Astrocyte (in vitro differentiated cells and primary cell): ENCODE measurements around the gene POLD4. TPM values are rescaled to one million over a fixed set of nuclear protein-coding genes. Genes with fewer than 3 reads are reported as not detected.
A peak's percentile ranks its signal among the peaks of the same experiment; 100 is the strongest.

ENCODE experiments used
- DNase-seq: peaks from one replicate; pipeline ENCODE4 v3.0.0-alpha.2; 2010; ENCODE audit warnings: low read depth
- FAIRE-seq: peaks from 2 replicates; lab custom pipeline; 2011; peaks lifted over from hg19 to GRCh38; lab: Jason Lieb, UNC
- H2AFZ ChIP-seq: 2 replicates; pipeline ENCODE4 v1.6.0; 2012; ENCODE audit warnings: low read depth, low read length, inconsistent platforms
- H3K27ac ChIP-seq: 2 replicates; pipeline ENCODE4 v1.5.1; 2011; ENCODE audit warnings: low read depth, low read length, inconsistent platforms
- H3K27me3 ChIP-seq: 2 replicates; pipeline ENCODE4 v1.6.0; 2011; ENCODE audit warnings: low read length, inconsistent platforms; ENCODE audit not compliant: insufficient read depth
- H3K36me3 ChIP-seq: 2 replicates; pipeline ENCODE4 v1.5.1; 2011; ENCODE audit warnings: low read length, inconsistent platforms; ENCODE audit not compliant: insufficient read depth
- H3K4me1 ChIP-seq: 2 replicates; pipeline ENCODE4 v1.5.1; 2011; ENCODE audit warnings: low read length, inconsistent platforms; ENCODE audit not compliant: insufficient read depth
- H3K4me2 ChIP-seq: 2 replicates; pipeline ENCODE4 v1.6.0; 2012; ENCODE audit warnings: low read length, inconsistent platforms
- H3K4me3 ChIP-seq: 2 replicates; pipeline ENCODE4 v1.5.1; 2011; ENCODE audit warnings: low read depth, mild to moderate bottlenecking, low read length, inconsistent platforms; ENCODE audit not compliant: insufficient read depth
- H3K79me2 ChIP-seq: 2 replicates; pipeline ENCODE4 v1.6.0; 2012; ENCODE audit warnings: mild to moderate bottlenecking, low read length, inconsistent platforms; ENCODE audit not compliant: insufficient read depth
- H3K9ac ChIP-seq: 2 replicates; pipeline ENCODE4 v1.6.0; 2012; ENCODE audit warnings: mild to moderate bottlenecking, low read length, inconsistent platforms
- H3K9me3 ChIP-seq: 2 replicates; pipeline ENCODE4 v1.5.1; 2012; ENCODE audit warnings: low read depth, mild to moderate bottlenecking, low read length, inconsistent platforms; ENCODE audit not compliant: insufficient read depth
- H4K20me1 ChIP-seq: 2 replicates; pipeline ENCODE4 v1.6.0; 2012; ENCODE audit warnings: low read length, inconsistent platforms; ENCODE audit not compliant: insufficient read depth
- H3K27ac Mint-ChIP-seq: one replicate; pipeline ENCODE4 v1.8.0; 2021; ENCODE audit warnings: mild to moderate bottlenecking, mixed read lengths; ENCODE audit not compliant: unreplicated experiment
- H3K27me3 Mint-ChIP-seq: one replicate; pipeline ENCODE4 v1.8.0; 2021; ENCODE audit warnings: low read depth, mixed read lengths; ENCODE audit not compliant: unreplicated experiment
- H3K36me3 Mint-ChIP-seq: one replicate; pipeline ENCODE4 v1.8.0; 2021; ENCODE audit warnings: low read depth, mixed read lengths; ENCODE audit not compliant: unreplicated experiment
- H3K4me1 Mint-ChIP-seq: one replicate; pipeline ENCODE4 v1.8.0; 2021; ENCODE audit warnings: low read depth, mixed read lengths; ENCODE audit not compliant: unreplicated experiment
- H3K4me3 Mint-ChIP-seq: one replicate; pipeline ENCODE4 v1.8.0; 2021; ENCODE audit warnings: mild to moderate bottlenecking, moderate library complexity, mixed read lengths; ENCODE audit not compliant: unreplicated experiment
- H3K9me3 Mint-ChIP-seq: one replicate; pipeline ENCODE4 v1.8.0; 2021; ENCODE audit warnings: mild to moderate bottlenecking, mixed read lengths; ENCODE audit not compliant: unreplicated experiment
- CTCF ChIP-seq: IDR thresholded peaks from 2 replicates; pipeline ENCODE4 v1.5.1; 2011; ENCODE audit warnings: low read depth, mild to moderate bottlenecking, inconsistent platforms, low read length, moderate library complexity; ENCODE audit not compliant: insufficient read depth
- EZH2 ChIP-seq: IDR thresholded peaks from 2 replicates; pipeline ENCODE4 v1.6.1; 2012; ENCODE audit warnings: mild to moderate bottlenecking, low read length, inconsistent platforms; ENCODE audit not compliant: insufficient read depth
- total RNA-seq: library from RNA; stranded (reverse); gene quantifications from 2 replicates; pipeline ENCODE4 v1.2.1, GENCODE V29; 2021

POLD4 gene
- total RNA-seq, 1 donor from 2014 or later, result 53.5 TPM

- Histone ChIP-seq H3K27ac (peak overlapping the region; percentile 44), H3K79me2 (peaks cover 60% of the 10 kb centered on the region), H2AFZ (no peak overlapping the region), H3K36me3 (no peaks in the 10 kb centered on the region), H3K9me3 (no peaks in the 10 kb centered on the region), H3K4me2 (peak overlapping the region; percentile 93), H4K20me1 (peaks cover 54% of the 10 kb centered on the region), H3K27me3 (no peaks in the 10 kb centered on the region), H3K4me3 (peak overlapping the region; percentile 59), H3K4me1 (peaks cover 69% of the 10 kb centered on the region), H3K9ac (peak overlapping the region; percentile 75)
- Mint-ChIP-seq H3K27me3 (no peaks in the 10 kb centered on the region), H3K4me3 (peak overlapping the region; percentile 89), H3K9me3 (no peaks in the 10 kb centered on the region), H3K4me1 (peaks cover 47% of the 10 kb centered on the region), H3K36me3 (no peaks in the 10 kb centered on the region), H3K27ac (peak overlapping the region; percentile 89)
- no peak for DNase-seq
- TF ChIP-seq CTCF (no peak), EZH2 (no peak)
- FAIRE-seq, result no peak
Observed at GRCh38 chr11:67371911-67372320, 18.6 kb upstream of the POLD4 start.

- Histone ChIP-seq H4K20me1 (peaks cover 59% of the 10 kb centered on the region), H3K9me3 (no peaks in the 10 kb centered on the region), H3K4me2 (peak overlapping the region; percentile 93), H3K36me3 (peaks cover under 1% of the 10 kb centered on the region), H3K4me3 (peak overlapping the region; percentile 59), H3K27ac (no peak overlapping the region), H3K79me2 (peaks cover 66% of the 10 kb centered on the region), H3K9ac (peak overlapping the region; percentile 75), H2AFZ (no peak overlapping the region), H3K4me1 (peaks cover 74% of the 10 kb centered on the region), H3K27me3 (no peaks in the 10 kb centered on the region)
- Mint-ChIP-seq H3K4me1 (peaks cover 48% of the 10 kb centered on the region), H3K36me3 (no peaks in the 10 kb centered on the region), H3K4me3 (peak overlapping the region; percentile 89), H3K27me3 (no peaks in the 10 kb centered on the region), H3K9me3 (no peaks in the 10 kb centered on the region), H3K27ac (peak overlapping the region; percentile 89)
- no peak for DNase-seq
- TF ChIP-seq CTCF, result peak; percentile 37
- TF ChIP-seq EZH2, result no peak
- FAIRE-seq, result no peak
Observed at GRCh38 chr11:67371189-67371910, 18.0 kb upstream of the POLD4 start.
